Lower leg skin (tissue), 4 donors: ENCODE results near the gene IPCEF1. TPM values are rescaled to one million over a fixed set of nuclear protein-coding genes. Genes with fewer than 3 reads are reported as not detected.

Source experiments
- DNase-seq, 2 donors: peaks; one replicate each; pipeline ENCODE4 v3.0.0-alpha.2; 2019; ENCODE audit warnings: low spot score in 2 of 2
- H3K4me3 ChIP-seq: fragments of 200-600 bp; sonication (generic); 2 replicates; pipeline ENCODE4 v1.5.1; 2017; ENCODE audit warnings: mild to moderate bottlenecking, low read depth; ENCODE audit not compliant: poor library complexity, severe bottlenecking
- CTCF ChIP-seq, 3 donors: fragments of 450-650 bp; IDR thresholded peaks; one replicate each; pipeline ENCODE4 v1.5.1; 2016; ENCODE audit warnings: antibody characterized with exemption in 3 of 3, mild to moderate bottlenecking in 3 of 3, moderate library complexity in 2 of 3
- POLR2A ChIP-seq, 2 donors: fragments of 450-650 bp; IDR thresholded peaks; one replicate each; pipeline ENCODE4 v1.6.1; 2016 to 2017; ENCODE audit warnings: antibody characterized with exemption in 2 of 2, mild to moderate bottlenecking in 1 of 2, moderate library complexity in 1 of 2
- WGBS, 2 donors: methylation state at CpG; one replicate each; pipeline ENCODE4 v1.1.5; 2018; 5-methylcytosine and 5-hydroxymethylcytosine counted together
- intact Hi-C: fragments of 100-400 bp; cut with DNase I; formaldehyde crosslinking; loops from one replicate; pipeline ENCODE4 v1.15.0; 2023; ENCODE audit warnings: low total_unique reads
- total RNA-seq, 4 donors: library from RNA; depleted of rRNA; stranded (reverse); fragments of >200 nt; gene quantifications; one replicate each; pipeline ENCODE4 v1.1.0, GENCODE V29; 2016

The IPCEF1 gene
- total RNA-seq, 4 donors from 2014 or later = 0.67 to 1.7 (median 0.97) TPM

GRCh38 chr6:154170106-154170505 is 186.5 kb downstream of the IPCEF1 start:
- DNase-seq = no peak
- TF ChIP-seq CTCF (IDR thresholded peaks at IDR 0.05) = no peak
- TF ChIP-seq POLR2A (IDR thresholded peaks at IDR 0.05) = no peak
- no peak overlapping the region for H3K4me3 ChIP-seq
- WGBS, 2 donors = 67 to 72% methylated on average over 2 of the region's 2 CpGs
- intact Hi-C loops = no loop called here

GRCh38 chr6:154169193-154169847 is 187.3 kb downstream of the IPCEF1 start:
- TF ChIP-seq POLR2A (IDR thresholded peaks at IDR 0.05) (no peak), CTCF (IDR thresholded peaks at IDR 0.05) (no peak)
- intact Hi-C loops = no loop called here
- WGBS, 2 donors = 82 to 86% methylated on average over 5 of the region's 5 CpGs
- DNase-seq = no peak
- no peak overlapping the region for H3K4me3 ChIP-seq

- H3K4me3 ChIP-seq = no peak overlapping the region
- WGBS, 2 donors = 71 to 80% methylated on average over 2 of the region's 2 CpGs
- DNase-seq = no peak
- TF ChIP-seq CTCF (IDR thresholded peaks at IDR 0.05) (no peak), POLR2A (IDR thresholded peaks at IDR 0.05) (no peak)
- intact Hi-C loops = no loop called here
Measured at GRCh38 chr6:154167126-154167525, 189.5 kb downstream of the IPCEF1 start.

GRCh38 chr6:154166140-154166539 is 190.5 kb downstream of the IPCEF1 start:
- TF ChIP-seq POLR2A (IDR thresholded peaks at IDR 0.05) (no peak), CTCF (IDR thresholded peaks at IDR 0.05) (no peak)
- 85 to 89% methylated on average over 9 of the region's 9 CpGs for WGBS, 2 donors

GRCh38 chr6:154165478-154165877 is 191.1 kb downstream of the IPCEF1 start:
- no peak for DNase-seq
- H3K4me3 ChIP-seq = no peak overlapping the region
- intact Hi-C loops = no loop called here
- no peak for TF ChIP-seq POLR2A (IDR thresholded peaks at IDR 0.05)
- no peak for TF ChIP-seq CTCF (IDR thresholded peaks at IDR 0.05)
- 81 to 87% methylated on average over 2 of the region's 2 CpGs for WGBS, 2 donors

More at GRCh38 chr6:154166140-154166539, 190.5 kb downstream of the IPCEF1 start:
- no peak overlapping the region for H3K4me3 ChIP-seq
- no peak for DNase-seq
- intact Hi-C loops = no loop called here

GRCh38 chr6:154164397-154164796 is 192.2 kb downstream of the IPCEF1 start:
- no peak for TF ChIP-seq POLR2A (IDR thresholded peaks at IDR 0.05)
- TF ChIP-seq CTCF (IDR thresholded peaks at IDR 0.05) = no peak
- 27 to 38% methylated on average over 5 of the region's 5 CpGs for WGBS, 2 donors
- intact Hi-C loops = no loop called here
- no peak overlapping the region for H3K4me3 ChIP-seq
- no peak for DNase-seq
